ENCODE results near the gene PSKH1.

Gene PSKH1

GRCh38 chr16:67856927-67857546, 36.0 kb upstream of the PSKH1 start:
- H3K9me3 ChIP-seq (ENCODE audit: control insufficient read depth, low read length) = no peaks in the 10 kb centered on the region
- no peak for DNase-seq
- peak overlapping the region; percentile 31 for H2AK5ac ChIP-seq (ENCODE audit: low read length, severe bottlenecking)
- H3K18ac ChIP-seq (ENCODE audit: low read depth in 1 of 2, low read length in 2 of 2) = no peak overlapping the region
- peaks cover 0 to 44% of the 10 kb centered on the region in 2 experiments for H3K36me3 ChIP-seq (ENCODE audit: control insufficient read depth in 1 of 2, insufficient read depth in 2 of 2, low read depth in 1 of 2, low read length in 2 of 2)
- no peak overlapping the region for H3K4me2 ChIP-seq (ENCODE audit: low read length, poor library complexity, severe bottlenecking)
- H4K8ac ChIP-seq (ENCODE audit: low read length) = no peak overlapping the region
- H3K4ac ChIP-seq (ENCODE audit: low read depth in 1 of 2, low read length in 2 of 2) = no peak overlapping the region
- H2BK5ac ChIP-seq (ENCODE audit: low read depth, low read length, poor library complexity, severe bottlenecking) = no peak overlapping the region
- peak overlapping the region in 1 of 2 experiments; percentile 87 for H3K23ac ChIP-seq (ENCODE audit: low read length in 2 of 2)
- H3K79me1 ChIP-seq (replicated peaks; ENCODE audit: low read length, poor library complexity, severe bottlenecking) = no peaks in the 10 kb centered on the region
- no peak overlapping the region for H3K14ac ChIP-seq (ENCODE audit: low read length in 2 of 2)
- 96% methylated on average over 5 of the region's 5 CpGs for WGBS
- H3K4me3 ChIP-seq (ENCODE audit: insufficient read depth in 1 of 2, low read depth in 1 of 2, low read length in 2 of 2) = no peak overlapping the region
- H3K27ac ChIP-seq (ENCODE audit: low read length, poor library complexity, severe bottlenecking) = no peak overlapping the region
- H3K9ac ChIP-seq (ENCODE audit: low read length) = peak overlapping the region; percentile 26
- no peak overlapping the region for H2BK12ac ChIP-seq (ENCODE audit: low read length in 2 of 2)
- H3K27me3 ChIP-seq (ENCODE audit: control insufficient read depth in 1 of 2, insufficient read depth in 1 of 2, low read length in 2 of 2) = no peaks in the 10 kb centered on the region
- H4K91ac ChIP-seq (ENCODE audit: low read length) = no peak overlapping the region
- no peak overlapping the region for H2BK15ac ChIP-seq (ENCODE audit: low read depth, poor library complexity, severe bottlenecking)
- H2BK120ac ChIP-seq (ENCODE audit: low read depth, low read length) = no peak overlapping the region
- no peak overlapping the region for H2AFZ ChIP-seq (ENCODE audit: low read depth, low read length)
- peaks cover 29% of the 10 kb centered on the region for H3K4me1 ChIP-seq (ENCODE audit: control insufficient read depth, insufficient read depth, low read depth, low read length)

GRCh38 chr16:67857547-67858233, 35.4 kb upstream of the PSKH1 start:
- H3K36me3 ChIP-seq (ENCODE audit: control insufficient read depth in 1 of 2, insufficient read depth in 2 of 2, low read depth in 1 of 2, low read length in 2 of 2) = peaks cover 0 to 48% of the 10 kb centered on the region in 2 experiments
- DNase-seq = peak; percentile 99
- no peak overlapping the region for H2BK120ac ChIP-seq (ENCODE audit: low read depth, low read length)
- no peaks in the 10 kb centered on the region for H3K79me1 ChIP-seq (replicated peaks; ENCODE audit: low read length, poor library complexity, severe bottlenecking)
- no peak overlapping the region for H4K8ac ChIP-seq (ENCODE audit: low read length)
- H3K27ac ChIP-seq (ENCODE audit: low read length, poor library complexity, severe bottlenecking) = no peak overlapping the region
- H2BK15ac ChIP-seq (ENCODE audit: low read depth, poor library complexity, severe bottlenecking) = no peak overlapping the region
- peaks cover 32% of the 10 kb centered on the region for H3K4me1 ChIP-seq (ENCODE audit: control insufficient read depth, insufficient read depth, low read depth, low read length)
- H3K4me2 ChIP-seq (ENCODE audit: low read length, poor library complexity, severe bottlenecking) = no peak overlapping the region
- H3K4me3 ChIP-seq (ENCODE audit: insufficient read depth in 1 of 2, low read depth in 1 of 2, low read length in 2 of 2) = no peak overlapping the region
- no peak overlapping the region for H2AFZ ChIP-seq (ENCODE audit: low read depth, low read length)
- no peak overlapping the region for H3K23ac ChIP-seq (ENCODE audit: low read length in 2 of 2)
- H3K27me3 ChIP-seq (ENCODE audit: control insufficient read depth in 1 of 2, insufficient read depth in 1 of 2, low read length in 2 of 2) = no peaks in the 10 kb centered on the region
- H2BK12ac ChIP-seq (ENCODE audit: low read length in 2 of 2) = no peak overlapping the region
- H3K9me3 ChIP-seq (ENCODE audit: control insufficient read depth, low read length) = no peaks in the 10 kb centered on the region
- no peak overlapping the region for H4K91ac ChIP-seq (ENCODE audit: low read length)
- no peak overlapping the region for H3K14ac ChIP-seq (ENCODE audit: low read length in 2 of 2)
- 58% methylated on average over 2 of the region's 3 CpGs for WGBS
- H2AK5ac ChIP-seq (ENCODE audit: low read length, severe bottlenecking) = no peak overlapping the region
- no peak overlapping the region for H3K4ac ChIP-seq (ENCODE audit: low read depth in 1 of 2, low read length in 2 of 2)
- H3K18ac ChIP-seq (ENCODE audit: low read depth in 1 of 2, low read length in 2 of 2) = no peak overlapping the region
- H3K9ac ChIP-seq (ENCODE audit: low read length) = peak overlapping the region; percentile 91
- H2BK5ac ChIP-seq (ENCODE audit: low read depth, low read length, poor library complexity, severe bottlenecking) = no peak overlapping the region

GRCh38 chr16:67858500-67858899, 34.6 kb upstream of the PSKH1 start:
- Histone ChIP-seq H3K4me1 (ENCODE audit: control insufficient read depth, insufficient read depth, low read depth, low read length) (peaks cover 39% of the 10 kb centered on the region), H2BK12ac (ENCODE audit: low read length in 2 of 2) (no peak overlapping the region), H2BK120ac (ENCODE audit: low read depth, low read length) (no peak overlapping the region), H3K9ac (ENCODE audit: low read length) (peak overlapping the region; percentile 91), H2BK5ac (ENCODE audit: low read depth, low read length, poor library complexity, severe bottlenecking) (no peak overlapping the region), H3K9me3 (ENCODE audit: control insufficient read depth, low read length) (no peaks in the 10 kb centered on the region), H3K27me3 (ENCODE audit: control insufficient read depth in 1 of 2, insufficient read depth in 1 of 2, low read length in 2 of 2) (no peaks in the 10 kb centered on the region), H2AK5ac (ENCODE audit: low read length, severe bottlenecking) (no peak overlapping the region), H3K27ac (ENCODE audit: low read length, poor library complexity, severe bottlenecking) (no peak overlapping the region), H3K4me3 (ENCODE audit: insufficient read depth in 1 of 2, low read depth in 1 of 2, low read length in 2 of 2) (peak overlapping the region in 1 of 2 experiments; percentile 13), H2BK15ac (ENCODE audit: low read depth, poor library complexity, severe bottlenecking) (no peak overlapping the region), H4K91ac (ENCODE audit: low read length) (no peak overlapping the region), H2AFZ (ENCODE audit: low read depth, low read length) (no peak overlapping the region), H3K79me1 (replicated peaks; ENCODE audit: low read length, poor library complexity, severe bottlenecking) (no peaks in the 10 kb centered on the region), H3K14ac (ENCODE audit: low read length in 2 of 2) (no peak overlapping the region), H3K4me2 (ENCODE audit: low read length, poor library complexity, severe bottlenecking) (no peak overlapping the region), H4K8ac (ENCODE audit: low read length) (no peak overlapping the region), H3K23ac (ENCODE audit: low read length in 2 of 2) (no peak overlapping the region), H3K18ac (ENCODE audit: low read depth in 1 of 2, low read length in 2 of 2) (no peak overlapping the region), H3K36me3 (ENCODE audit: control insufficient read depth in 1 of 2, insufficient read depth in 2 of 2, low read depth in 1 of 2, low read length in 2 of 2) (peaks cover 0 to 50% of the 10 kb centered on the region in 2 experiments), H3K4ac (ENCODE audit: low read depth in 1 of 2, low read length in 2 of 2) (no peak overlapping the region)
- WGBS = 94% methylated on average over 4 of the region's 4 CpGs
- peak; percentile 14 for DNase-seq

GRCh38 chr16:67860589-67861398, 32.3 kb upstream of the PSKH1 start:
- Histone ChIP-seq H3K23ac (ENCODE audit: low read length in 2 of 2) (no peak overlapping the region), H3K4ac (ENCODE audit: low read depth in 1 of 2, low read length in 2 of 2) (no peak overlapping the region), H3K9ac (ENCODE audit: low read length) (peak overlapping the region; percentile 85), H4K8ac (ENCODE audit: low read length) (no peak overlapping the region), H3K18ac (ENCODE audit: low read depth in 1 of 2, low read length in 2 of 2) (no peak overlapping the region), H3K14ac (ENCODE audit: low read length in 2 of 2) (no peak overlapping the region), H3K27ac (ENCODE audit: low read length, poor library complexity, severe bottlenecking) (no peak overlapping the region), H3K36me3 (ENCODE audit: control insufficient read depth in 1 of 2, insufficient read depth in 2 of 2, low read depth in 1 of 2, low read length in 2 of 2) (peaks cover 6 to 59% of the 10 kb centered on the region in 2 experiments), H3K4me2 (ENCODE audit: low read length, poor library complexity, severe bottlenecking) (no peak overlapping the region), H2BK12ac (ENCODE audit: low read length in 2 of 2) (no peak overlapping the region), H3K4me3 (ENCODE audit: insufficient read depth in 1 of 2, low read depth in 1 of 2, low read length in 2 of 2) (peak overlapping the region in 1 of 2 experiments; percentile 17), H4K91ac (ENCODE audit: low read length) (no peak overlapping the region), H3K27me3 (ENCODE audit: control insufficient read depth in 1 of 2, insufficient read depth in 1 of 2, low read length in 2 of 2) (no peaks in the 10 kb centered on the region), H2AK5ac (ENCODE audit: low read length, severe bottlenecking) (no peak overlapping the region), H2BK5ac (ENCODE audit: low read depth, low read length, poor library complexity, severe bottlenecking) (no peak overlapping the region), H2BK15ac (ENCODE audit: low read depth, poor library complexity, severe bottlenecking) (no peak overlapping the region), H3K79me1 (replicated peaks; ENCODE audit: low read length, poor library complexity, severe bottlenecking) (peaks cover 1% of the 10 kb centered on the region), H3K9me3 (ENCODE audit: control insufficient read depth, low read length) (no peaks in the 10 kb centered on the region), H2BK120ac (ENCODE audit: low read depth, low read length) (no peak overlapping the region), H2AFZ (ENCODE audit: low read depth, low read length) (no peak overlapping the region), H3K4me1 (ENCODE audit: control insufficient read depth, insufficient read depth, low read depth, low read length) (peaks cover 42% of the 10 kb centered on the region)
- 82% methylated on average over 8 of the region's 8 CpGs for WGBS
- peak; percentile 68 for DNase-seq
